Neural progenitor cell (in vitro differentiated cells): Measurements from ENCODE around the gene CAPN11. TPM values are rescaled to one million over a fixed set of nuclear protein-coding genes. Genes with fewer than 3 reads are reported as not detected.

Source experiments
- DNase-seq: peaks from one replicate; pipeline ENCODE4 v3.0.0-alpha.2; 2016; ENCODE audit warnings: low spot score
- H2AFZ ChIP-seq: fragments of 200-600 bp; sonication (generic); replicated peaks from 2 replicates; pipeline ENCODE4 v1.6.1; 2016; ENCODE audit warnings: antibody characterized with exemption
- H3F3A ChIP-seq: fragments of 200-600 bp; sonication (generic); 2 replicates; pipeline ENCODE4 v1.6.1; 2016; ENCODE audit warnings: antibody characterized with exemption, low read depth
- H3K27ac ChIP-seq: fragments of 200-600 bp; sonication (generic); 2 replicates; pipeline ENCODE4 v1.5.1; 2016; ENCODE audit warnings: mild to moderate bottlenecking
- H3K27me3 ChIP-seq: fragments of 200-600 bp; sonication (generic); 2 replicates; pipeline ENCODE4 v1.6.1; 2016; ENCODE audit warnings: mild to moderate bottlenecking, moderate library complexity
- H3K36me3 ChIP-seq: fragments of 200-600 bp; sonication (generic); 2 replicates; pipeline ENCODE4 v1.5.1; 2016
- H3K4me1 ChIP-seq: fragments of 200-600 bp; sonication (generic); 2 replicates; pipeline ENCODE4 v1.6.1; 2016; ENCODE audit warnings: mixed run types
- H3K4me2 ChIP-seq: fragments of 200-600 bp; sonication (generic); 2 replicates; pipeline ENCODE4 v1.6.1; 2016
- H3K4me3 ChIP-seq: fragments of 200-600 bp; sonication (generic); 2 replicates; pipeline ENCODE4 v1.5.1; 2016
- H3K79me2 ChIP-seq: fragments of 200-600 bp; sonication (generic); 2 replicates; pipeline ENCODE4 v1.6.1; 2016; ENCODE audit warnings: low read depth
- H3K9ac ChIP-seq: fragments of 200-600 bp; sonication (generic); 2 replicates; pipeline ENCODE4 v1.6.1; 2016
- H3K9me3 ChIP-seq: fragments of 200-600 bp; sonication (generic); 2 replicates; pipeline ENCODE4 v1.5.1; 2016; ENCODE audit warnings: low read depth
- H4K20me1 ChIP-seq: fragments of 200-600 bp; sonication (generic); 2 replicates; pipeline ENCODE4 v1.6.1; 2016; ENCODE audit warnings: low read depth
- H3K27ac Mint-ChIP-seq: 3 replicates; pipeline ENCODE4 v1.8.0; 2021; ENCODE audit warnings: mixed read lengths
- H3K27me3 Mint-ChIP-seq: 2 replicates; pipeline ENCODE4 v1.8.0; 2022; ENCODE audit warnings: low read depth, mild to moderate bottlenecking, inconsistent platforms, moderate library complexity, mixed read lengths; ENCODE audit not compliant: insufficient read depth
- H3K36me3 Mint-ChIP-seq: 3 replicates; pipeline ENCODE4 v1.8.0; 2021; ENCODE audit warnings: mixed read lengths
- H3K4me1 Mint-ChIP-seq: 3 replicates; pipeline ENCODE4 v1.8.0; 2021; ENCODE audit warnings: mixed read lengths
- H3K4me3 Mint-ChIP-seq: 3 replicates; pipeline ENCODE4 v1.8.0; 2021; ENCODE audit warnings: mild to moderate bottlenecking, moderate library complexity, mixed read lengths
- H3K9me3 Mint-ChIP-seq: 3 replicates; pipeline ENCODE4 v1.8.0; 2020; ENCODE audit warnings: mixed read lengths
- CTCF ChIP-seq: fragments of 200-600 bp; sonication (generic); IDR thresholded peaks from 2 replicates; pipeline ENCODE4 v1.5.1; 2017; ENCODE audit warnings: antibody characterized with exemption, mild to moderate bottlenecking
- EZH2 ChIP-seq: fragments of 200-600 bp; sonication (generic); IDR thresholded peaks from 2 replicates; pipeline ENCODE4 v1.6.1; 2017; ENCODE audit warnings: antibody characterized with exemption, mild to moderate bottlenecking, moderate library complexity
- EZH2phosphoT487 ChIP-seq: fragments of 200-600 bp; sonication (generic); IDR thresholded peaks from 2 replicates; pipeline ENCODE4 v1.6.1; 2017; ENCODE audit warnings: antibody characterized with exemption
- total RNA-seq: library from RNA; depleted of rRNA; stranded (reverse); fragments of >200 nt; gene quantifications from 2 replicates; pipeline ENCODE4 v1.2.3, GENCODE V29; 2015; ENCODE audit warnings: low replicate concordance

CAPN11 gene
- total RNA-seq, 1 donor from 2014 or later: 0.49 TPM

GRCh38 chr6:44135173-44135758 is 23.4 kb upstream of the CAPN11 start:
- peaks cover 4% of the 10 kb centered on the region for H3K36me3 Mint-ChIP-seq
- H3K4me2 ChIP-seq: peak overlapping the region; percentile 45
- H3K9me3 Mint-ChIP-seq: no peaks in the 10 kb centered on the region
- peaks cover 23% of the 10 kb centered on the region for H3F3A ChIP-seq
- no peak overlapping the region for H2AFZ ChIP-seq
- H3K4me3 ChIP-seq: no peak overlapping the region
- peak overlapping the region; percentile 76 for H3K27ac Mint-ChIP-seq
- H3K4me1 ChIP-seq: peaks cover 30% of the 10 kb centered on the region
- no peak overlapping the region for H3K9ac ChIP-seq
- no peaks in the 10 kb centered on the region for H3K27me3 ChIP-seq
- H3K4me3 Mint-ChIP-seq: no peak overlapping the region
- no peak for TF ChIP-seq EZH2phosphoT487
- TF ChIP-seq EZH2: no peak
- TF ChIP-seq CTCF: no peak
- peaks cover 52% of the 10 kb centered on the region for H3K4me1 Mint-ChIP-seq
- peak; percentile 23 for DNase-seq
- H3K27me3 Mint-ChIP-seq: peaks cover 7% of the 10 kb centered on the region
- H3K79me2 ChIP-seq: peaks cover 3% of the 10 kb centered on the region
- H3K27ac ChIP-seq: peak overlapping the region; percentile 45
- no peaks in the 10 kb centered on the region for H3K9me3 ChIP-seq
- no peaks in the 10 kb centered on the region for H3K36me3 ChIP-seq
- no peaks in the 10 kb centered on the region for H4K20me1 ChIP-seq

GRCh38 chr6:44135875-44136274 is 22.7 kb upstream of the CAPN11 start:
- TF ChIP-seq EZH2phosphoT487 (no peak), EZH2 (no peak), CTCF (no peak)
- Histone ChIP-seq H3K36me3 (no peaks in the 10 kb centered on the region), H3K4me3 (no peak overlapping the region), H3K9ac (no peak overlapping the region), H3K9me3 (no peaks in the 10 kb centered on the region), H4K20me1 (no peaks in the 10 kb centered on the region), H2AFZ (no peak overlapping the region), H3K27me3 (no peaks in the 10 kb centered on the region), H3K4me2 (peak overlapping the region; percentile 45), H3K27ac (peak overlapping the region; percentile 45), H3K4me1 (peaks cover 30% of the 10 kb centered on the region), H3K79me2 (no peaks in the 10 kb centered on the region), H3F3A (peaks cover 23% of the 10 kb centered on the region)
- H3K36me3 Mint-ChIP-seq: peaks cover 8% of the 10 kb centered on the region
- H3K4me1 Mint-ChIP-seq: peaks cover 52% of the 10 kb centered on the region
- H3K9me3 Mint-ChIP-seq: no peaks in the 10 kb centered on the region
- DNase-seq: no peak
- H3K4me3 Mint-ChIP-seq: no peak overlapping the region
- peak overlapping the region; percentile 76 for H3K27ac Mint-ChIP-seq
- peaks cover 7% of the 10 kb centered on the region for H3K27me3 Mint-ChIP-seq

- Mint-ChIP-seq H3K36me3 (peaks cover 17% of the 10 kb centered on the region), H3K27ac (peak overlapping the region; percentile 77), H3K4me1 (peaks cover 30% of the 10 kb centered on the region), H3K4me3 (no peak overlapping the region), H3K27me3 (peaks cover 6% of the 10 kb centered on the region), H3K9me3 (no peaks in the 10 kb centered on the region)
- H3K27me3 ChIP-seq: no peaks in the 10 kb centered on the region
- H3K4me1 ChIP-seq: peaks cover 17% of the 10 kb centered on the region
- H3F3A ChIP-seq: peaks cover 6% of the 10 kb centered on the region
- H3K9ac ChIP-seq: no peak overlapping the region
- H3K36me3 ChIP-seq: no peaks in the 10 kb centered on the region
- no peak overlapping the region for H3K4me3 ChIP-seq
- H3K4me2 ChIP-seq: peak overlapping the region; percentile 35
- H3K9me3 ChIP-seq: no peaks in the 10 kb centered on the region
- H3K27ac ChIP-seq: no peak overlapping the region
- no peaks in the 10 kb centered on the region for H3K79me2 ChIP-seq
- H2AFZ ChIP-seq: no peak overlapping the region
- H4K20me1 ChIP-seq: no peaks in the 10 kb centered on the region
- TF ChIP-seq EZH2phosphoT487 (no peak), CTCF (no peak), EZH2 (no peak)
- DNase-seq: peak; percentile 48
Observed at GRCh38 chr6:44138717-44139350, 19.8 kb upstream of the CAPN11 start.
